ENCODE results near the gene FBXO8. TPM values are rescaled to one million over a fixed set of nuclear protein-coding genes. Genes with fewer than 3 reads are reported as not detected.

FBXO8 gene
- total RNA-seq, 4 donors from 2014 or later = 9.7 to 17.9 (median 15.8) TPM

DNA sequence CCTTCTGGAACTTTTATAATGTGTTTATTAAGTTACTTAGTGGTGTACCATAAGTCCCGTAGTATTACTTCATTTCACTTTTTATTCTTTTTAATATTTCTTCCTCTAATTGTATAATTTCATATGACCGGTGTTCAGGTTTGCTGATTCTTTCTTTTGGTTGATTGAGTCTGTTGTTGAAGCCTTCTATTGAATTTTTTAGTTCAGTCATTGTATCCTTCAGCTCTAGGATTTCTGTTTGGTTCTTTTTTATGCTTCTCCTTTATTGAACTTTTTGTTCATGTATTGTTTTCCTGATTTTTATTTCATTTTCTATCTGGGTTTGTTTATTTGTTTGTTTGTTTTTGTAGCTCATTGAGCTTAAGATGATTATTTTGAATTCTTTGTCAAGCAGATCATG, 9.0 kb upstream of the FBXO8 start:
- Histone ChIP-seq H3K4me3 (no peak overlapping the region), H3K9me3 (peaks cover 0 to 6% (median 0%) of the 10 kb centered on the region in 3 donors), H3K27ac (no peak overlapping the region), H3K36me3 (peaks cover 0 to 12% of the 10 kb centered on the region in 2 donors), H3K27me3 (no peaks in the 10 kb centered on the region), H3K4me1 (no peaks in the 10 kb centered on the region)
- DNase-seq (no peak), ATAC-seq (no peak)
- intact Hi-C loops (cut with DNase I; ENCODE audit: low total_unique reads) (no loop called here), in situ Hi-C loops (cut with MboI; ENCODE audit: low sequenced_read_pairs in 4 of 4) (loop anchor here in 2 of 4 donors (25.0 kb wide), 2 partner anchors 930 to 955 kb away; partner anchors contain the start of genes HMGB2 (in 1 of the 2) and SAP30 (in 1 of the 2))
- TF ChIP-seq, protein P1, sequence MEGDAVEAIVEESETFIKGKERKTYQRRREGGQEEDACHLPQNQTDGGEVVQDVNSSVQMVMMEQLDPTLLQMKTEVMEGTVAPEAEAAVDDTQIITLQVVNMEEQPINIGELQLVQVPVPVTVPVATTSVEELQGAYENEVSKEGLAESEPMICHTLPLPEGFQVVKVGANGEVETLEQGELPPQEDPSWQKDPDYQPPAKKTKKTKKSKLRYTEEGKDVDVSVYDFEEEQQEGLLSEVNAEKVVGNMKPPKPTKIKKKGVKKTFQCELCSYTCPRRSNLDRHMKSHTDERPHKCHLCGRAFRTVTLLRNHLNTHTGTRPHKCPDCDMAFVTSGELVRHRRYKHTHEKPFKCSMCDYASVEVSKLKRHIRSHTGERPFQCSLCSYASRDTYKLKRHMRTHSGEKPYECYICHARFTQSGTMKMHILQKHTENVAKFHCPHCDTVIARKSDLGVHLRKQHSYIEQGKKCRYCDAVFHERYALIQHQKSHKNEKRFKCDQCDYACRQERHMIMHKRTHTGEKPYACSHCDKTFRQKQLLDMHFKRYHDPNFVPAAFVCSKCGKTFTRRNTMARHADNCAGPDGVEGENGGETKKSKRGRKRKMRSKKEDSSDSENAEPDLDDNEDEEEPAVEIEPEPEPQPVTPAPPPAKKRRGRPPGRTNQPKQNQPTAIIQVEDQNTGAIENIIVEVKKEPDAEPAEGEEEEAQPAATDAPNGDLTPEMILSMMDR (IDR thresholded peaks at IDR 0.05 in 4 of 5, conservative IDR thresholded peaks at IDR 0.05 in 1 of 5) = no peak
- no peak for TF ChIP-seq POLR2A (IDR thresholded peaks at IDR 0.05)

DNA sequence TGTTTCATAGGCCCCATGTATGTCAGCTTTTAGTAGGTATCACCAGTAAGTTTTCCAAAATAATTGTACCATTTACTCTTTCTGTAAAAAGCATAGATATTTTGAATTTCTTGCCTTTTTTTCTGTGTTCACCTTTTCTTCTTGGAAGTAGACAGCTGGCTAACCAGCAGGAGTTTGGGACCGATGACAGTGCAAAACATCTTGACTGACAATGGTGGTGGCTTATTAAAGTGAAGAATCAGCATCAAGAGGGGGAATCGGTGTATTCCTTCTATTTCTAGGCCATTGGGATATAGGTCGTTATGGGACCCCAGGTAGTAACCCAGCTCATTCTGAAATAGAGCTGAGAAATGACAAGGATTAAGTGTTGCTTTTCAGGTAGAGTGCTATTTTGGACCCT, 3.4 kb upstream of the FBXO8 start:
- in situ Hi-C loops (cut with MboI; ENCODE audit: low sequenced_read_pairs in 4 of 4) (loop anchor here in 2 of 4 donors (25.0 kb wide), 2 partner anchors 925 to 950 kb away; partner anchors contain the start of genes HMGB2 (in 1 of the 2) and SAP30 (in 1 of the 2)), intact Hi-C loops (cut with DNase I; ENCODE audit: low total_unique reads) (loop anchor here (2.0 kb wide), 1 partner anchor 14 kb away; no protein-coding TSS in a partner anchor)
- Histone ChIP-seq H3K9me3 (no peaks in the 10 kb centered on the region), H3K4me3 (no peak overlapping the region), H3K27me3 (no peaks in the 10 kb centered on the region), H3K36me3 (peaks cover 0 to 1% of the 10 kb centered on the region in 2 donors), H3K4me1 (peaks cover 22 to 24% of the 10 kb centered on the region in 2 donors), H3K27ac (no peak overlapping the region)
- DNase-seq = no peak
- TF ChIP-seq POLR2A (IDR thresholded peaks at IDR 0.05) = no peak
- TF ChIP-seq, protein P1 (IDR thresholded peaks at IDR 0.05 in 4 of 5, conservative IDR thresholded peaks at IDR 0.05 in 1 of 5) = no peak
- no peak for ATAC-seq

DNA sequence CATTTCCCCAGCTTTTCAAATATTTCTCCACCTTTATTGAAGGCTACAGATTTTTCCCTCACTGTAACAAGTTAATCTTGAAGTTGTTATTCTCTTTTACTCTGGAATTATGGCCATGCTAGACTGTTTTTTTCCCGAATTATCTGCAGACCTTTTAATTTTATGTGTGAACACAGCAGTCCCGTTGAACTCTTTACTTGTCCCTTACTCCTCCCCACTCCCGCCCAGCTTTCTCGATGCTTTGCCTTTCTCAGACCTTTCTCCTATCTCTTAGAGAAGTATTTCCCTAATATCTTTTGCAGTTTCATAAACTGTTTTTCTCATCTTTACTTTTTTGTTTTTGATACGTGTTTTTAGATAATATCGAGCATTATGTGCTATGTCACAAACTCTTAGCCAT, 1.0 kb upstream of the FBXO8 start:
- intact Hi-C loops (cut with DNase I; ENCODE audit: low total_unique reads) (no loop called here), in situ Hi-C loops (cut with MboI; ENCODE audit: low sequenced_read_pairs in 4 of 4) (loop anchor here in 2 of 4 donors (25.0 kb wide), 2 partner anchors 922 to 947 kb away; partner anchors contain the start of genes HMGB2 (in 1 of the 2) and SAP30 (in 1 of the 2))

DNA sequence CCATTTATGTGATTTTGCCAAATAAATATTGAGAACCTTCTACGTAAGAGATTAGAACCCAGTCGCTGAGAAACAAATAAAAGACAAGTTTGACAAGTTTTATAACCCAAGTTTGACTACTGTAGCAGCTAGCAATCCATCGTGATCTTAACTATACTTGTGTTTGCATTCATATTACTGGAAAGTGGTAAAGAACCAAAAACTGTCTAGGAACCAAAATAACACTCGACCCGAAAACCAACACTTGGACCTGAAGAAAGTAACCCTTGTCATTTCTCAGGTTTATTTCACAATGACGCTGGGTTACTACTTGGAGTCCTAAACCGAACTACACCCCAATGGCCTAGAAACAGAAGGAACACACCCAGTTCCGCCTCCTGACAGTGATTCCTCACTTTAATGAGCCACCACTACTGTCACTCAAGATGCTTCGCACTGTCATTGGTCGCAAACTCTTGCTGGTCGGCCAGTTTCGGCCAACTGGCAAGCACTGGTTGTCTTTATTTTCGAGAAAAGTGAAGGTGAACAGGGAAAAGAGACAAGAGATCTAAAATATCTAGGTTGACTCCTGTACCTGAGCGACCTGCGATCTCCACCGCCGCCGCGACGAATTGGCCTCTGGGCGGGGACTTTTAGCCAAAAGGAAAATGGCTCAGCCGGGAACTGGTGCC, 496 bp downstream of the FBXO8 start:
- peak; percentile 88 for DNase-seq
- peaks cover 39 to 41% of the 10 kb centered on the region in 2 donors for H3K4me1 ChIP-seq
- TF ChIP-seq, protein P1 (IDR thresholded peaks at IDR 0.05 in 4 of 5, conservative IDR thresholded peaks at IDR 0.05 in 1 of 5) = no peak
- no peak for TF ChIP-seq POLR2A (IDR thresholded peaks at IDR 0.05)
- intact Hi-C loops (cut with DNase I; ENCODE audit: low total_unique reads) = loop anchor here (2.0 kb wide), 1 partner anchor 948 kb away; the partner anchor contains the start of gene HMGB2
- H3K36me3 ChIP-seq = no peaks in the 10 kb centered on the region
- no peaks in the 10 kb centered on the region for H3K9me3 ChIP-seq
- no peaks in the 10 kb centered on the region for H3K27me3 ChIP-seq
- H3K4me3 ChIP-seq = peak overlapping the region; percentile 79 to 91 (median 84)
- peak; percentile 98 to 99 for ATAC-seq
- peak overlapping the region; percentile 96 to 99 (median 98) for H3K27ac ChIP-seq
- in situ Hi-C loops (cut with MboI; ENCODE audit: low sequenced_read_pairs in 4 of 4) = loop anchor here in 2 of 4 donors (25.0 kb wide), 2 partner anchors 921 to 946 kb away; partner anchors contain the start of genes HMGB2 (in 1 of the 2) and SAP30 (in 1 of the 2)

More for the DNA sequence above, 1.0 kb upstream of the FBXO8 start:
- peak overlapping the region; percentile 96 to 99 (median 98) for H3K27ac ChIP-seq
- H3K36me3 ChIP-seq = no peaks in the 10 kb centered on the region
- no peaks in the 10 kb centered on the region for H3K9me3 ChIP-seq
- no peak for TF ChIP-seq POLR2A (IDR thresholded peaks at IDR 0.05)
- TF ChIP-seq, protein P1 (IDR thresholded peaks at IDR 0.05 in 4 of 5, conservative IDR thresholded peaks at IDR 0.05 in 1 of 5) = no peak
- no peaks in the 10 kb centered on the region for H3K27me3 ChIP-seq
- H3K4me1 ChIP-seq = peaks cover 37 to 39% of the 10 kb centered on the region in 2 donors
- peak overlapping the region; percentile 79 to 91 (median 84) for H3K4me3 ChIP-seq
- DNase-seq = no peak
- no peak for ATAC-seq

Data from gastrocnemius medialis (tissue), 4 donors.